ENCODE data around the gene ZNF540. TPM values are rescaled to one million over a fixed set of nuclear protein-coding genes. Genes with fewer than 3 reads are reported as not detected.
A peak's percentile ranks its signal among the peaks of the same experiment; 100 is the strongest.

Gene ZNF540
- total RNA-seq, 1 donor, result 0.36 TPM

GRCh38 chr19:37583340-37583739 is 11.3 kb upstream of the ZNF540 start:
- DNase-seq (ENCODE audit: low read depth), result no peak
- TF ChIP-seq CTCF (IDR thresholded peaks at IDR 0.05; ENCODE audit: insufficient read depth, low read length), result no peak
- H3K4me3 ChIP-seq (ENCODE audit: low read depth, low read length), result no peak overlapping the region

- no peak for TF ChIP-seq CTCF (IDR thresholded peaks at IDR 0.05; ENCODE audit: insufficient read depth, low read length)
- H3K4me3 ChIP-seq (ENCODE audit: low read depth, low read length), result peak overlapping the region; percentile 93
- no peak for DNase-seq (ENCODE audit: low read depth)
Observed at GRCh38 chr19:37593996-37594303, 726 bp upstream of the ZNF540 start.

GRCh38 chr19:37594982-37595382 is 306 bp downstream of the ZNF540 start:
- peak overlapping the region; percentile 93 for H3K4me3 ChIP-seq (ENCODE audit: low read depth, low read length)
- DNase-seq (ENCODE audit: low read depth), result no peak
- no peak for TF ChIP-seq CTCF (IDR thresholded peaks at IDR 0.05; ENCODE audit: insufficient read depth, low read length)

DNA sequence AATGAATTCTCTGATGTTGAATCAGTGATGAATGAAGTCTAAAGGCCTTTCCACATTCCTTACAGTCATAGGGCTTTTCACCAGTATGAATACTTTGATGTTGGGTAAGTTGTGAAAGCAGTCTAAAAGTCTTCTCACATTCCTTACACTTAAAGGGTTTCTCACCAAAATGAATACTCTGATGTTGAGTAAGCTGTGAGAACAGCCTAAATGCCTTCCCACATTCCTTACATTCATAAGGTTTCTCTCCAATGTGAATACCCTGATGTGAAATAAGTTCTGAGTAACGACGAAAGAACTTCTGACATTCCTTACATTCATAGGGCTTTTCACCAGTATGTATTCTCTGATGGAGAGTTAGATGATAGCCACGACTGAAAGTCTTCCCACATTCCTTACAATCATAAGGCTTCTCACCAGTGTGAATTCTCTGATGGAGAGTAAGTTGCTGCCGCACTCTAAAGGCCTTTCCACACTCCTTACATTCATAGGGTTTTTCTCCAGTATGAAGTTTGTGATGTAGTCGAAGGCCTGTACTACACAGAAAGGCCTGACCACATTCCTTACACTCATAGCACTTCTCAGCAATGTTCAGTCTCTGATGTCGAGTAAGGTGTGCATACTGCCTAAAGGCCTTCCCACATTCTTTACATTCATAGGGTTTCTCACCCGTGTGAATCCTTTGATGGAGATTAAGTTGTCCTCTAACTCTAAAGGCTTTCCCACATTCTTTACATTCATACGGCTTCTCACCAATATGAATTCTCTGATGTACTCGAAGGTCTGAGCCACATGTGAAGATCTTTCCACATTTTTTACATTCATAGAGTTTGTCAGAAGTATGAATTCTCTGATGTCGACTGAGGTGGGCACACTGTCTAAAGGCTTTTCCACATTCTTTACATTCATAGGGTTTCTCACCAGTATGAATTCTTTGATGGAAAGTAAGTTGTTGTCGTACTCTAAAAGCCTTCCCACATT is 40.7 kb downstream of the ZNF540 start:
- H3K4me3 ChIP-seq (ENCODE audit: low read depth, low read length), result no peak overlapping the region
- TF ChIP-seq CTCF (IDR thresholded peaks at IDR 0.05; ENCODE audit: insufficient read depth, low read length), result no peak
- DNase-seq (ENCODE audit: low read depth), result no peak

- TF ChIP-seq CTCF (IDR thresholded peaks at IDR 0.05; ENCODE audit: insufficient read depth, low read length), result no peak
- H3K4me3 ChIP-seq (ENCODE audit: low read depth, low read length), result peak overlapping the region; percentile 87
- DNase-seq (ENCODE audit: low read depth), result peak; percentile 11
Observed at GRCh38 chr19:37654118-37654517, 59.4 kb downstream of the ZNF540 start.

DNA sequence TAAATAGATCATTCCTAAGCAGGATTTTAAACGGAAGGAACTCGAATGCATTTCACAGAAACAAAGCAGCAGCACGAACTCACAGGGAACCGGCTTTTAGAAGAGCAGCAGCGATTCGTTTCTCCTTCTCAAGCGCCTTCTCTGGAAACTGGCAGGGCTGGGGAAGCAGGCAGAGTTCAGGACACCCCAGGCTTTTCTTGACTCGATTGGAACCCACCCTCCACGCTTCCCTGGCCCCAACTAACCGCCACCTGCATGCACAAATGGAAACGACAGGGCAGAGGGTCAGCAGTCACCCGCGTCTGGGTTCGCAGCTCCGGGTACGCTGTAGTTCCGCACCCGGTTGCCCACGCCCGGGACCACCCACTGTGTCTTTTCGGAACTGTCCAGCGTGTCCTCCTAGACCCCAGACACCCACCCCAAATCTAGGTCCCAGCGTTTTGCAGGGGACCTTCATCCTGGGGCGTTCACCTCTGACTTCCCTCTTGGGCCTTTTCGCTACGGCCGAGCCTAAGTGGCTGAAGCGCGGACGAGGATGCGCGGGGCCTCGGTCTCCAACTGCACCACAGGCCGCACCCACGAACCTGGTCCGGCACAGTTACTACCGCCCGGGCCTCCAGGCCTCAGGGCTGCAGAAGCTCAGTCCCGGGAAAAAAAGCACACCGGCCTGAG is 60.1 kb downstream of the ZNF540 start:
- peak; percentile 35 for DNase-seq (ENCODE audit: low read depth)
- TF ChIP-seq CTCF (IDR thresholded peaks at IDR 0.05; ENCODE audit: insufficient read depth, low read length), result no peak

More for the DNA sequence above, 60.1 kb downstream of the ZNF540 start:
- peak overlapping the region; percentile 87 for H3K4me3 ChIP-seq (ENCODE audit: low read depth, low read length)
